ENCODE data around the gene AMPD2.
"Not testable (repeated sequence)": the region's sequence is repeated elsewhere in the genome, so short reads cannot be mapped to it uniquely, and the experiment has no call there.

Gene AMPD2

DNA sequence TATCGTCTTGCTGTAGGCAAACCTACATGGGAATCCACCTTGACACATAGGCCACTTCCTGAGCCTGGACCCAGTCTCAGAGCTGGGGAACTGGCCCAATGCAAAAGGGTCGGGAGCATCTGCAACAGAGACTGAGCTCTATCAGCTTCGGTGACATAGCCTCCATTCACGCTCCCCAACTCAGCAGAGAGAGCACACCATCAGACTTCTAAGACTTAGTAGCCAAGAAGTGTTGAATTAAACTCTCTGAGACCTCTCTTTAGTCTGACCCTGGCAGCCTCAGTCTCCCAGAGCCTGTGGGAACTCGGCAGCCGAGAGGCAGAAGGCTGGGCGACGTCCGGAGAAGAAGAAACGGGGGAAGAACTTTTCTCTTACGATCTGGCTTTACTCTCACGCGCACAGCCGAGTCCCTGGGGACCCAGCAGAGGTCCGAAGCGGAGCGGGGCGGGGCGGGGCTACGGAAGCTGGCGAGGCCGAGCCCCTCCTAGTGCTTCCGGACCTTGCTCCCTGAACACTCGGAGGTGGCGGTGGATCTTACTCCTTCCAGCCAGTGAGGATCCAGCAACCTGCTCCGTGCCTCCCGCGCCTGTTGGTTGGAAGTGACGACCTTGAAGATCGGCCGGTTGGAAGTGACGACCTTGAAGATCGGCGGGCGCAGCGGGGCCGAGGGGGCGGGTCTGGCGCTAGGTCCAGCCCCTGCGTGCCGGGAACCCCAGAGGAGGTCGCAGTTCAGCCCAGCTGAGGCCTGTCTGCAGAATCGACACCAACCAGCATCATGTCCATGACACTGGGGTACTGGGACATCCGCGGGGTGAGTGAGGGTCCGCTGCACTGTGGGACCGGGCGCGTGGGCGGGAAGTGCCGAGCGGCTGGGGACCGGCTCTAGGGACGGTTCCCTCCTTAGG is 36.2 kb downstream of the AMPD2 start, which contains the start of gene GSTM4:
Gene GSTM4, plus strand, starts transcription at position 485 of the 905 bp plus-strand sequence. Its CDS starts 291 bp downstream, at position 776.
- DNase-seq: peak; percentile 60

DNA sequence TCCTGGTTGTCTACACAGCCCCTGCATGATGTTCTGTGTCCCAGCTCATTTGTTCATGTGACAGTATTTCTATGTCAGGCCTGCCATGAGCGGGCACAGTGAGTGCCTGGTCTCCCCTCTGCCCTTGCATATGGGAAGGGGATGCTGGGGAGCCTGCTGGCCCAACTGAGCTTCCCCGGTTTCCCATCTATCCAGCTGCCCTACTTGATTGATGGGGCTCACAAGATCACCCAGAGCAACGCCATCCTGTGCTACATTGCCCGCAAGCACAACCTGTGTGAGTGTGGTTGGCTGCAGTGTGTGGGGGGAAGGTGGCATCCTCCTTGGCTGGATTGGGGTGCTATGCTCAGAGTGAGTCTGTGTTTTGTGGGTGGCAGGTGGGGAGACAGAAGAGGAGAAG is 37.8 kb downstream of the AMPD2 start:
- no peak for DNase-seq

DNA sequence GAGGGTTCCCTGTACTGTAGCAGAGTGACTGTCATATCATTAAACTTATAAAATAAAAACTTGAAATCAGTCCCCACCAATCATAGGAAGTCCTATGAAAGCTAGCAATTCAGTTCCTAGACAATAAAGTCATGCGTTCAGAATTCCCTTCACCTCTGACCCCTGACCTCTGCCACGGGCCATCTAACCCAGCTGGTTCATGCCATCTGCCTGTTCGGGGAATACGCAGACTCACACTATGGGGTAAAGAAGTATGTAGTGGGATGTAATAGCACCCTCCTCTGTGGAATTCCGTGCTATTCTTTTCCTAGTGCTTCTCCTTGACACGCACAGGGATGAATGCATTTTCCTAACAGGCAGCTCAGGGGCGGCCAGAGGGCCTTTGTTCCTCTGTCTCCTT is 38.3 kb downstream of the AMPD2 start:
- no peak for DNase-seq

DNA sequence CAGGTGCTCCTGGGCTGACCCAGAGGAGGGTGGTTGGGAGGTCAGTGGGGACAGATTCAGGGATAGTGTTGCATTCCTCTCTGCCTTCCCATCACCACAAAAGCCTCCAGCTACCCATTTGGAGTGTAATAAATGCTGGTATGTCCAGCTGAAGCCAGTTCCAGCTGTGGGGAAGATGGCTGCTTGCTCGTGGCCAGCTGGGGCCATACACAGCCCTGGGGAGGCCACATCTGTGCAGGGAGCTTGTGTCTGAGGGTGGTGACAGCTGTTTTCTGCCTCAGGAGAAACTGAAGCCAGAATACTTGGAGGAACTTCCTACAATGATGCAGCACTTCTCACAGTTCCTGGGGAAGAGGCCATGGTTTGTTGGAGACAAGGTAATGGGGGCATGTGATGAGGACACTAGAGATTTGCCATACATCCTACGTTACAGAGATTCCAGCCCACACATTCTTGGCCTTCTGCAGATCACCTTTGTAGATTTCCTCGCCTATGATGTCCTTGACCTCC is 39.0 kb downstream of the AMPD2 start:
- no peak for DNase-seq

DNA sequence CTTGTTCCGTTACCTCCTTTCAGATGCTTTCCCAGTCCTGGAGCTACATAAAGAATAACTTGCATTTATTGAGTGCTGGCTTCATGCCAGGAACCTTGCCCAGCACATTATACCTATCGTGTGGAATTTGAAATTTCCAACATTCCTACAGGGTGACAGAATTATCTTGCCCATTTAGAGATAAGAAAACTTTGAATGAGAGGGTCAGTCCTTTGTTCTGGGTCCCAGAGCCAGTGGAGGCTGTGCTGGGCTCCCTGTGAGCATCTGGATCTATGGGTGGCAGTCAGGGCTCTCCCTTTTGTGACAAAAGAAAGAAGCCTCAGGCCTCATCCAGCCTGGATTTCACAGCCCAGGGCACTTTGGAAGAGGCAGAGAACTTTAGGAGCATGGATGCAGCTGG is 39.5 kb downstream of the AMPD2 start:
- DNase-seq: no peak

DNA sequence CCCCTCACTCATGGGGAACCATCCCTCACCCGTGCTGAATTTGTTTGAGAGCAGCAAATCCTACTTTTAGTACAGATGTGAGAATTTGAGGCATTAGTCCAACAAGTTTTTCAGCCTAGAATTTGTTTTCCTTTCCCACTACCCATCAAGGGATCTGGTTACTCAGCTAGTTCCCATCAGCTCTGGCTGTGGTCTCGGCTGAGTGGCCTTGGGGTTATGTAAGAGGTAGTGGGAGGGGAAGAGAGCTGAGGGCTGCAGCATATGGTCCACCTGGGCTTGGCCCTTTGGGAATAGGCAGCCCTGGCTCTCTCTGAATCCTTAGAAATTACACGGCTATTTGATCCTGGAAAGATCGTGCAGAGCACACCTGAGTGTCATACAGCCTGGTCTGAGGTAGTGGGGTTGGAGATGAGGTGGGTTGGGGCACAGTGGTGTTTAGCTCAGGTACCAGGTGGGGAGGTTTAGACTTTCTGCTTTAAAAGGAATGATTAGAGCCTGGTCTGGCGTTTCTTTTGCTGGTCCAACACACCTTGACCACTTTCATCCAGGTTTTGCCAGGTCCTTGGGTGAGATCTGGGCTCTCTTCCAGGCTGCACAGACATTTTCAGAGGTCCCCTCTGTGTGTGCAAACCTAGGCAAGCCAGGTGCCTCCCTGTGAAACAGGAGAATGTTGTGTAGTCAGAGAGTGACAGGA is 40.5 kb downstream of the AMPD2 start:
- no peak for DNase-seq

DNA sequence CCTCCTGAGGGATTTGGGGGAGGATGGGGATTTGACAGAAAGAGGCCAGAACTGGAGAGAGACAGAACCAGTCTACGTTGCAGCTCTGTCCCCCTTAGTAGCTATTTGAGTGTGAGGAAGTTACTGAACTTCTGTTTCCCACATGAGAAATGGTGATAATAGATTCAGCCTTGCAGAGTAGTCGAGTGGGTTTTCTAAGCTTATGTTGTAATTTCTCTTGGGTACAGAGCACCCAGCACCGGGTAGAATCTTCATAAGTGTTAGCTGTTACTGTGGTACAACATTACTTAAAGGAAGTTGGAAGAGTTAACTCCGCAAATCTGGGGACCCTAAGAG is 41.0 kb downstream of the AMPD2 start:
- DNase-seq: not testable (repeated sequence)

DNA sequence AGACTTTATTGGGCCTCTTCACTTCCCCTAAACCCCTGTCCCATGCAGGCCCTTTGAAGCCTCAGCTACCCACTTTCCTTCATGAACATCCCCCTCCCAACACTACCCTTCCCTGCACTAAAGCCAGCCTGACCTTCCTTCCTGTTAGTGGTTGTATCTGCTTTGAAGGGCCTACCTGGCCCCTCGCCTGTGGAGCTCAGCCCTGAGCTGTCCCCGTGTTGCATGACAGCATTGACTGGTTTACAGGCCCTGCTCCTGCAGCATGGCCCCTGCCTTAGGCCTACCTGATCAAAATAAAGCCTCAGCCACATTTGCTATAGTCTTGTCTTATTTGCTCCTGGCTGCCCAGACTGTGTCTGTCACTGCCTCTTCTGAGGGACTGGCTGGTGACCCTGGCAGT is 41.8 kb downstream of the AMPD2 start:
- DNase-seq: no peak

DNA sequence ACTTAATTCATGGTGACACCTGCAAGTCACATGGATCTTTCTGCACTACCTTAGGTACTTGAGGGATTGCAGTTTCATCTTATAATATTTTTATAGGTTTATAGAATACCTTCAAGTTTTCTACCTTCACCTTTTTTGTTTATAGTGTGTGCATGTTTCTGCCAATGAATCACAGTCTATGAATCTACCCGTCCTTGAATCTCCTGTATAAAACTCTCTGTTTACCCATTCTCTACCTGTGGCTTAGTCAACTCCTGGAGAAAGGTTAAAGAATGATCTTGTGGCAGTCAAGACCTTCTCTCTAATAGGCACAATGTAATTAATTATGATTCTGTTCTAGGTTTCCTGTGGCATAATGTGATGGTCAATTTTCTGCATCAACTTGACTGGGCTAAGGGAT is 45.0 kb downstream of the AMPD2 start:
- no peak for DNase-seq

DNA sequence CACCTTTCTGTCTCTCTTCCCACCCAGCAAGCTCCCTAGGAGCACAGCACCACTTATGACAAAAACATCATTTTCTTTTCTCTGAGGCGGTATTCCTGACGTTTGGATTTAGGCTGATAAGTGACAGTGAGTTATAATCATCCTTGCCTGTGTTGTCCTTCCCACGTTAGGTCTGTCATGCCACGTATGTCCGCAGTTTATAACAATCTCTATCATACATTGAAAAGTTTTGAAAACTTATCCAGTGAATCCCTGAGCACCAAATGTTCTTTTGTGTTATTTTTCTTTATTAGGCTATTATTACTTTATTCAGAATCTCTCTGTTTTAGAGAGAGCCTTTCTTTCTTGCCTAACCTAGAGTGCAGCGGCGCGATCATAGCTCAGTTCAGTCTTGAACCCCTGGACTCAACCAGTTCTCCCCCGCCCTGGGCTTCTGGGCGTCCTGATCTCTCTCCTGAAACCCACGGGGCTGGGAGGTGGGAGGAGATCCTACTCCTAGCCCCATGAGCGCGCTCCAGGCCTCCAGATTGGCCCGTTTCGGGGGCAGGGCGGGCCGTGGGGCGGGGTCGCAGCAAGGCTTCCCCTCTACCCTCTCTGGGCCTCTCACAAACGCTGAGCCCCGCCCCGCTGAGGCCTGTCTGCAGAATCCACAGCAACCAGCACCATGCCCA is 48.0 kb downstream of the AMPD2 start, which contains the start of gene GSTM2:
Gene GSTM2, plus strand, starts transcription at position 606 of the 671 bp plus-strand sequence. Its CDS starts 59 bp downstream, at position 665.
- peak; percentile 79 for DNase-seq

DNA sequence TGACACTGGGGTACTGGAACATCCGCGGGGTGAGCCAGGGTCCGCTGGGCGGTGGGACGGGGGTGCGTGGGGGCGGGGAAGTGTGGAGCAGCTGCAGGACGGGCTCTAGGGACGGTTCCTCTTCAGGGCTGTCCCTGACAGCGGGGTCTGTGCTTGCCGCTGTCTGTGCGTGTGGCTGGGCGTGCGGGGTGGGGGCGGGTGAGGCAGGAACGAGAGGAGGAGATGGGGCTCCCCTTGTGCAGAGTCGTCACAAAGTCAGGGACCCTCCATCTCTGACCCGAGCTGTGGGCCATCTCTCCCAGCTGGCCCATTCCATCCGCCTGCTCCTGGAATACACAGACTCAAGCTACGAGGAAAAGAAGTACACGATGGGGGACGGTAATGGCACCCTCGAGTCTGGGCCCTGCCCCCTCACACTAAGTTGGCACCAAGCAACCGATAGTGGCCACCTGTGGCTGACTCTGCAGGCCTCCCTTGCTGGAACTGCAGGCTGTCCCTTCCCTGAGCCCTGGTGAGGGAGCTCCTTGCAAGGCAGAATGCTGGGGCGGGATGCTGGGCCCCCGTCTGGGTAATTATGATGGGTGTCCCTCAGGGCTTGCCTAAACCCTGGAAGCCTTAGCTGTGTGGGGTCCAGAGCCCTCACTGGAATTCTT is 48.6 kb downstream of the AMPD2 start:
- no peak for DNase-seq

DNA sequence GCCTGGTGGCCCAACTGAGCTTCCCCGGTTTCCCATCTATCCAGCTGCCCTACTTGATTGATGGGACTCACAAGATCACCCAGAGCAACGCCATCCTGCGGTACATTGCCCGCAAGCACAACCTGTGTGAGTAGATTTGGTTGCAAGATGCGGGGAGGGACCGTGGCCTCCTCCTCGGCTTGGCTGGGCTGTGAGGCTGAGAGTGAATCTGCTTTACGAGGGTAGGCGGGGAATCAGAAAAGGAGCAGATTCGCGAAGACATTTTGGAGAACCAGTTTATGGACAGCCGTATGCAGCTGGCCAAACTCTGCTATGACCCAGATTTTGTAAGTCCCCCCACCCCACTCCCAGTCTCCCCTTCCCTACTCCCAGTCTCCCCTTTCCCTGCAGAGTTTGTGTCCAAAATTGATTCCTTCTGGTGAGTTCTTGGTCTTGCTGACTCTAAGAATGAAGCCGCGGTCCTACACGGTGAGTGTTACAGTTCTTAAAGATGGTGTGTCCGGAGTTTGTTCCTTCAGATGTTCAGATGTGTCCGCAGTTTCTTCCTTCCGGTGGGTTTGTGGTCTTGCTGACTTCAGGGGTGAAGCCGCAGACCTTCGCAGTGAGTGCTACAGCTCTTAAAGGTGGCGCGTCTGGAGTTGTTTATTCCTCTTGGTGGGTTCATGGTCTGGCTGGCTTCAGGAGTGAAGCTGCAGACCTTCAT is 49.8 kb downstream of the AMPD2 start:
- DNase-seq: no peak

DNA sequence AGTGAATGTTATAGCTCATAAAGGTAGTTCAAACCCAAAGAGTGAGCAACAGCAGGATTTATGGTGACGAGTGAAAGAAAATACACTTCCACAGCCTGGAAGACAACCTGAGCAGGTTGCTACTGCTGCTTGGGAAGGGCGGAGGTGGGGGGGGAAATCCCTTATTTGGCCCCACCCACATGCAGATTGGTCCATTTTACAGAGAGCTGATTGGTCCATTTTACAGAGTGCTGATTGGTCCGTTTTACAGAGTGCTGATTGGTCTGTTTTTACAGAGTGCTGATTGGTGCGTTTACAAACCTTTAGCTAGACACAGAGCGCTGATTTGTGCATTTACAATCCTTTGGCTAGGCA is 50.3 kb downstream of the AMPD2 start:
- DNase-seq: not testable (repeated sequence)

DNA sequence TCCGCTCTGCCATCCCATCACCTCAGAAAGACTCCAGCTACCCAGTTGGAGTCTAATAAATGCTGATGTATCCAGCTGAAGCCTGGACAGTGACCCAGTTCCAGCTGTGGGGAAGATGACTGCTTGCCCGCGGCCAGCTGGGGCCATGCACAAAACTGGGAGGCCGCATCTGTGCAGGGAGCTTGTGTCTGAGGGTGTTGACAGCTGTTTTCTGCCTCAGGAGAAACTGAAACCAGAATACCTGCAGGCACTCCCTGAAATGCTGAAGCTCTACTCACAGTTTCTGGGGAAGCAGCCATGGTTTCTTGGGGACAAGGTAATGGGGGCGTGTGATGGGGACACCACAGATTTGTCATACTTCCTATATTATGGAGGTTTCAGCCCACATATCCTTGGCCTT is 51.4 kb downstream of the AMPD2 start:
- DNase-seq: no peak

DNA sequence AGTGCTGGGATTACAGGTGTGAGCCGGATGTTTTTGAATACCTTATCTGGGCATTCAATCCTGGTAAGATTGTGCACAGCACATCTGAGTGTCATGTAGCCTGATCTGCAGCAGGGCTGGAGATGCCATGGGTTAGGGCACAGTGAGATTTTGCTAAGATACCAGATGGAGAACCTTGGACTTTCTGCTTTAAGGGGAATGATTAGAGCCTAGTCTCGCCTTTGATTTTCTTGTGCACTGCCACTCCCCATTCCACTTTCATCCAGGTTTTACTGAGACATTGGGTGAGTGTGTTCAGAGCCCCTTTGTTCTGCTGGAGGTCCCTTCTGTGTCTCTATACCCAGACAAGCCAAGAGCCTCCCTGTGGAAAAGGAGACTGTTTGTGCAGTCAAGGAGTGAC is 54.2 kb downstream of the AMPD2 start:
- DNase-seq: not testable (repeated sequence)

DNA sequence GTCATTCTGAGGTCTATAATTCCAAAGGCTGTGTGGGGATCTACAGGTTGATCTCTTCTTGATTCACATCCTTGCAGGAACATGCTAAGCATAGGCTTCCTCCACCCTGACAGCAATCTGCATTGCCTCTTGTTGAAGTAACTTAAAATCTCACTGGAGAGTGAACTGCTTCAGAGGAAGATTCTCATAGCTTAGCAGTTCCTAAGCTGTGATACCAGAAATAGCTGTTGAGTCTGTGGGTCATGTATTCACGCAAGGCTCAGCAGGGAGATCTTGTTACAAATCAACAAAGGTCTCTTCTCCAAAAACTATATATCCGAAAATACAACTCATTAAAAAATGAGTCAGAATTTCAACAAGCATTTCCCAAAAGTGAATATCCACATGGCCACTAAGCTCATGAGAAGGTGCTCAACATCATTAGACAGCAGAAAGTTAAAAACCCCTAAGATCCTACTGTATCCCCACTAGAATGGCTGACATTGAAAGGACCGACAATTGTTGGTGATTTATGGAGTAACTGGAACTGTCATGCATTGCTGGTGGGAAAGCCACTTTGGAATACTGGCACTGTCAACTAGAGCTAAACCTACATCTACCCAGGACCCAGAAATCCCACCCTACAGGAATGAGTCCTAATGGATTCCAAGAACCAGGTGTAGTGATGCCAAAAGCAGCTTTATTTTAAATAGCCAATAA is 57.2 kb downstream of the AMPD2 start:
- not testable (repeated sequence) for DNase-seq

DNA sequence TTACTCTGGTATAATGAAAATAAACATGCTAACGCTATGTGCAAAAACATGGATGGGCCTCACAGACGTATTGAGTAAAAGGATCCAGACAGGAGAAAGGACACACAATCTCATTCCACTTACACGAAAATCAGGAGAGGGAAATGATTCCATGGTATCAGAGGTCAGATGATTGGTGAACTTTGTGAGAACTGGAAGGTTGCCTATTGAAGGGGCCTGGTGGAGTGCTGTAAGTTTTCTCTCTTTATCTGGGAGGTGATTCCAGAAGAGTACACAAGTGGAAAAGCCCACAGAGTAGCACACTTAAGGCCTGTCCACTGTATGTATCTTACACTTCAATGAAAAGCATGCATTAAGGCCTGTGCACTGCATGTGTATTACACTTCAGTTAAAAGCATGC is 57.8 kb downstream of the AMPD2 start:
- DNase-seq: no peak

DNA sequence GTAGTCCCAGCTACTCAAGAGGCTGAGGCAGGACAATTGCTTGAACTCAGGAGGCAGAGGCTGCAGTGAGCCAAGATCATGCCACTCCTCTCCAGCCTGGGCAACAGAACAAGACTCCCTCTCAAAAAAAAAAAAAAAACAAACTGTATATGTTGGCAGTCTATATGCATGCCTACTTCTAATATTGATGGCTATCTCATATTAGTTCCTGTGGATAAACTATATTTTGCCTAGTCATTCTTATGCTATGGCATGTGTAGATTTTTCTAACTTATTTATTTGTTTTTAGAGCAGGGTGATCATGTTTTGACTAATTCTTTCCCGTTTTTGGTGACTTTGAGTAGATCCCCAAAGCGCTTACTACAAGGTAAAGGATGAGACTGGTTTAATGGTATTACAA is 59.0 kb downstream of the AMPD2 start:
- DNase-seq: not testable (repeated sequence)

All from stimulated activated naive CD4-positive, alpha-beta T cell treated with Interleukin-2 at 50 U/mL for 16 hours (primary cell).